Endothelial cell of umbilical vein (primary cell): ENCODE results near the gene NDST3. TPM values are rescaled to one million over a fixed set of nuclear protein-coding genes. Genes with fewer than 3 reads are reported as not detected.

Source experiments
- BruUV-seq: library from RNA; stranded (reverse); fragments of 400-500 nt; replicated peaks from 2 replicates; lab custom pipeline; 2021; lab: Mats Ljungman, UMichigan
- CTCF ChIA-PET: fragments of 300-600, 350-600 bp; sonication (Branson Sonifier 250); formaldehyde crosslinking; loops from one replicate; lab custom pipeline; 2021; ENCODE audit warnings: antibody characterized with exemption, inconsistent platforms; lab: Charles Lee
- POLR2A ChIA-PET: fragments of 300-600, 350-600 bp; sonication (Branson Sonifier 250); formaldehyde crosslinking; loops from one replicate; lab custom pipeline; 2021; ENCODE audit warnings: antibody characterized with exemption, inconsistent platforms; lab: Charles Lee
- DNase-seq: peaks from one replicate; pipeline ENCODE4 v3.0.0-alpha.2; 2011; ENCODE audit warnings: low read depth, low spot score
- FAIRE-seq: peaks from 2 replicates; lab custom pipeline; 2011; peaks lifted over from hg19 to GRCh38; lab: Jason Lieb, UNC
- H2AFZ ChIP-seq: 2 replicates; pipeline ENCODE4 v1.6.0; 2012; ENCODE audit warnings: low read depth, low read length, control low read depth, inconsistent platforms
- H3K27ac ChIP-seq: 2 replicates; pipeline ENCODE4 v1.5.1; 2011; ENCODE audit warnings: low read depth, mild to moderate bottlenecking, control low read depth, low read length, moderate library complexity; ENCODE audit not compliant: insufficient read depth
- H3K27me3 ChIP-seq, 2 experiments: 2 replicates each; pipeline versions ENCODE4 v1.6.0 to v1.6.1; 2011; ENCODE audit warnings: low read length in 2 of 2, mixed read lengths in 1 of 2; ENCODE audit not compliant: control insufficient read depth in 2 of 2, insufficient read depth in 2 of 2
- H3K36me3 ChIP-seq, 2 experiments: 2 replicates in 1 of 2; 3 replicates in 1 of 2; pipeline ENCODE4 v1.5.1; 2011; ENCODE audit warnings: low read length in 2 of 2, mild to moderate bottlenecking in 1 of 2, moderate library complexity in 1 of 2; ENCODE audit not compliant: control insufficient read depth in 2 of 2, insufficient read depth in 2 of 2; ENCODE audit errors: extremely low read depth in 1 of 2
- H3K4me1 ChIP-seq: 3 replicates; pipeline ENCODE4 v1.5.1; 2011; ENCODE audit warnings: mild to moderate bottlenecking, low read length; ENCODE audit not compliant: control insufficient read depth, insufficient read depth; ENCODE audit errors: extremely low read depth
- H3K4me2 ChIP-seq: 2 replicates; pipeline ENCODE4 v1.6.1; 2011; ENCODE audit warnings: low read length, control low read depth, mixed read lengths; ENCODE audit not compliant: insufficient read depth
- H3K4me3 ChIP-seq, 3 experiments: fragments of 200-600 bp in 1 of 3; sonication (generic), shearing (Covaris generic) in 1 of 3; replicated peaks in 1 of 3; 2 replicates each; pipeline ENCODE4 v1.5.1; 2011 to 2016; ENCODE audit warnings: control low read depth in 3 of 3, low read length in 3 of 3, mild to moderate bottlenecking in 2 of 3, inconsistent platforms in 1 of 3, low read depth in 1 of 3, moderate library complexity in 1 of 3; ENCODE audit not compliant: insufficient read depth in 1 of 3
- H3K79me2 ChIP-seq: 2 replicates; pipeline ENCODE4 v1.6.0; 2012; ENCODE audit warnings: low read length, inconsistent platforms; ENCODE audit not compliant: control insufficient read depth, insufficient read depth
- H3K9ac ChIP-seq: replicated peaks from 2 replicates; pipeline ENCODE3; 2011; ENCODE audit warnings: low read length, control low read depth; ENCODE audit not compliant: insufficient read depth; ENCODE audit errors: extremely low read depth
- H3K9me1 ChIP-seq: replicated peaks from 3 replicates; pipeline ENCODE4 v1.6.0; 2011; ENCODE audit warnings: mild to moderate bottlenecking, low read length; ENCODE audit not compliant: control insufficient read depth, insufficient read depth; ENCODE audit errors: extremely low read depth
- H3K9me3 ChIP-seq: replicated peaks from 2 replicates; pipeline ENCODE4 v1.5.1; 2012; ENCODE audit warnings: low read length, inconsistent platforms; ENCODE audit not compliant: control insufficient read depth, insufficient read depth
- H4K20me1 ChIP-seq: replicated peaks from 2 replicates; pipeline ENCODE3; 2011; ENCODE audit warnings: mild to moderate bottlenecking, low read length; ENCODE audit not compliant: control insufficient read depth, insufficient read depth; ENCODE audit errors: extremely low read depth
- CTCF ChIP-seq, 2 donors: IDR thresholded peaks; 1 replicate in 1 of 2; 2 replicates in 1 of 2; pipeline ENCODE4 v1.5.1; 2011; ENCODE audit warnings: low read length in 2 of 2, mild to moderate bottlenecking in 2 of 2, moderate library complexity in 2 of 2, control low read depth in 1 of 2, inconsistent platforms in 1 of 2, low read depth in 1 of 2; ENCODE audit not compliant: insufficient read depth in 1 of 2; ENCODE audit errors: extremely low read depth in 1 of 2
- EZH2 ChIP-seq: IDR thresholded peaks from 2 replicates; pipeline ENCODE4 v1.6.1; 2012; ENCODE audit warnings: borderline replicate concordance, low read depth, mild to moderate bottlenecking, moderate library complexity, low read length, inconsistent platforms; ENCODE audit not compliant: severe bottlenecking
- FOS ChIP-seq: IDR thresholded peaks from 2 replicates; pipeline ENCODE4 v1.6.1; 2011; ENCODE audit warnings: mild to moderate bottlenecking, low read length, moderate library complexity, borderline replicate concordance; ENCODE audit not compliant: insufficient read depth
- GATA2 ChIP-seq: IDR thresholded peaks from 2 replicates; pipeline ENCODE4 v1.7.0; 2011; ENCODE audit warnings: low read depth, mild to moderate bottlenecking, moderate library complexity, mixed read lengths, low read length; ENCODE audit not compliant: insufficient read length, insufficient read depth
- JUN ChIP-seq: IDR thresholded peaks from 2 replicates; pipeline ENCODE4 v1.6.1; 2011; ENCODE audit warnings: borderline replicate concordance, low read depth; ENCODE audit not compliant: insufficient read length, insufficient read depth
- MAX ChIP-seq: IDR thresholded peaks from 2 replicates; pipeline ENCODE4 v1.6.1; 2011; ENCODE audit not compliant: insufficient read depth, insufficient read length
- MYC ChIP-seq: IDR thresholded peaks from one replicate; pipeline ENCODE4 v1.6.1; 2011; ENCODE audit warnings: mild to moderate bottlenecking, low read depth, low read length
- POLR2A ChIP-seq: IDR thresholded peaks from 2 replicates; pipeline ENCODE4 v1.6.1; 2012; ENCODE audit warnings: low read depth, mild to moderate bottlenecking, control low read depth, low read length
- POLR2AphosphoS5 ChIP-seq: IDR thresholded peaks from 2 replicates; pipeline ENCODE4 v1.6.1; 2012; ENCODE audit warnings: low read depth, mild to moderate bottlenecking, control low read depth, low read length, moderate library complexity; ENCODE audit not compliant: insufficient read depth
- dilution Hi-C: fragments of 300-500 bp; cut with MboI; formaldehyde crosslinking; loops from one replicate; pipeline ENCODE4 v1.15.0; 2019; ENCODE audit warnings: low sequenced_read_pairs; ENCODE audit not compliant: extremely low pct_ligation_motif_present
- intact Hi-C: fragments of 100-400 bp; cut with micrococcal nuclease; formaldehyde crosslinking; loops from one replicate; pipeline ENCODE4 v1.10.0; 2022
- polyA plus RNA-seq, 4 experiments: library from polyadenylated mRNA; depleted of rRNA in 3 of 4; stranded (reverse) in 3 of 4; unstranded in 1 of 4; fragments of >200 nt; gene quantifications; 2 replicates each; pipeline versions ENCODE4 v1.2.1 to v1.2.3, GENCODE V29; 2011 to 2012; ENCODE audit warnings: missing spikeins in 1 of 4
- total RNA-seq: library from RNA; stranded (reverse); gene quantifications from 2 replicates; pipeline ENCODE4 v1.2.3, GENCODE V29; 2021

The NDST3 gene
- total and polyA plus RNA-seq, 2 donors (not counting 3 experiments of a cell fraction or from before 2014, with no cell fraction given) = 0.04 TPM; not detected in 1

GRCh38 chr4:118155516-118155915, 121.2 kb downstream of the NDST3 start:
- Histone ChIP-seq H3K9ac (no peak overlapping the region), H3K27me3 (no peaks in the 10 kb centered on the region), H4K20me1 (no peaks in the 10 kb centered on the region), H3K36me3 (no peaks in the 10 kb centered on the region), H3K27ac (no peak overlapping the region), H3K4me1 (no peaks in the 10 kb centered on the region), H3K9me1 (no peaks in the 10 kb centered on the region), H2AFZ (no peak overlapping the region), H3K4me3 (no peak overlapping the region), H3K9me3 (no peaks in the 10 kb centered on the region), H3K79me2 (no peaks in the 10 kb centered on the region), H3K4me2 (no peak overlapping the region)
- intact Hi-C loops = no loop called here
- no TSS peak for BruUV-seq
- no peak for FAIRE-seq
- no peak for DNase-seq
- dilution Hi-C loops = no loop called here
- no peak for TF ChIP-seq MYC
- no peak for TF ChIP-seq CTCF (IDR thresholded peaks at IDR 0.05; ENCODE audit: extremely low read depth in 1 of 2, insufficient read depth in 1 of 2, low read depth in 1 of 2, low read length in 2 of 2)
- no peak for TF ChIP-seq MAX
- TF ChIP-seq GATA2 = no peak
- TF ChIP-seq POLR2AphosphoS5 = no peak
- no peak for TF ChIP-seq FOS
- TF ChIP-seq EZH2 = no peak
- no peak for TF ChIP-seq POLR2A
- no peak for TF ChIP-seq JUN
- ChIA-PET CTCF (no interaction called here), POLR2A (no interaction called here)
